ENCODE data around the gene CRIM1. TPM values are rescaled to one million over a fixed set of nuclear protein-coding genes. Genes with fewer than 3 reads are reported as not detected.
"Not testable (repeated sequence)": the region's sequence is repeated elsewhere in the genome, so short reads cannot be mapped to it uniquely, and the experiment has no call there.

Gene CRIM1
- total RNA-seq, 1 donor from 2014 or later: 0.58 TPM

DNA sequence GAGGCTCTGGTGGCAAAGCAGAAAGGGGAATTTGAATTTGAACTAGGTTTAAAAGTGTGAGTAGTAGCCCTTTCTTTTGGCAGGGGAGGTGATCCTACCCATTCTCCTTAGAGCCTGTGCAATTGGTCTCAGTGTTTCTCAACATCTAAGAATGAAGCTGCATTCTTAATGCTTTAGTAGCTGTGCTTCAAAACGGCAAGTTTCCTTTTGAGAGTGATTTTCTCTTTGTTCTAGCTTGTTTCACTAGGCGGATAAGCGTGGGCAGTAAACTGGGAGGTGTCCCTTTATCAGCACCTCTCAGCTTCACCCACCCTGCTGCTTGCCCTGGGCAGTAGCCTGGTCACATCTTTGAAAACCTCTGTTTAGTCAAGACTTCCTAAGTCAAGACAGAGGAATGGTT lies 6.7 kb downstream of the CRIM1 start:
- intact Hi-C loops (cut with micrococcal nuclease): no loop called here
- TF ChIP-seq, protein P1, sequence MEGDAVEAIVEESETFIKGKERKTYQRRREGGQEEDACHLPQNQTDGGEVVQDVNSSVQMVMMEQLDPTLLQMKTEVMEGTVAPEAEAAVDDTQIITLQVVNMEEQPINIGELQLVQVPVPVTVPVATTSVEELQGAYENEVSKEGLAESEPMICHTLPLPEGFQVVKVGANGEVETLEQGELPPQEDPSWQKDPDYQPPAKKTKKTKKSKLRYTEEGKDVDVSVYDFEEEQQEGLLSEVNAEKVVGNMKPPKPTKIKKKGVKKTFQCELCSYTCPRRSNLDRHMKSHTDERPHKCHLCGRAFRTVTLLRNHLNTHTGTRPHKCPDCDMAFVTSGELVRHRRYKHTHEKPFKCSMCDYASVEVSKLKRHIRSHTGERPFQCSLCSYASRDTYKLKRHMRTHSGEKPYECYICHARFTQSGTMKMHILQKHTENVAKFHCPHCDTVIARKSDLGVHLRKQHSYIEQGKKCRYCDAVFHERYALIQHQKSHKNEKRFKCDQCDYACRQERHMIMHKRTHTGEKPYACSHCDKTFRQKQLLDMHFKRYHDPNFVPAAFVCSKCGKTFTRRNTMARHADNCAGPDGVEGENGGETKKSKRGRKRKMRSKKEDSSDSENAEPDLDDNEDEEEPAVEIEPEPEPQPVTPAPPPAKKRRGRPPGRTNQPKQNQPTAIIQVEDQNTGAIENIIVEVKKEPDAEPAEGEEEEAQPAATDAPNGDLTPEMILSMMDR (IDR thresholded peaks at IDR 0.05): no peak
- Mint-ChIP-seq H3K27me3 (peaks cover 33% of the 10 kb centered on the region), H3K4me1 (peaks cover 14% of the 10 kb centered on the region), H3K36me3 (ENCODE audit: low read depth) (no peaks in the 10 kb centered on the region), H3K9me3 (no peaks in the 10 kb centered on the region), H3K4me3 (no peak overlapping the region), H3K27ac (no peak overlapping the region)
- CTCF ChIA-PET: interaction anchor here (1.6 kb wide), 1 partner anchor 10 kb away, joined by 3 read pairs; no protein-coding TSS in a partner anchor
- ATAC-seq (ENCODE audit: low read depth): no peak
- POLR2A ChIA-PET: no interaction called here
- no peak for DNase-seq

DNA sequence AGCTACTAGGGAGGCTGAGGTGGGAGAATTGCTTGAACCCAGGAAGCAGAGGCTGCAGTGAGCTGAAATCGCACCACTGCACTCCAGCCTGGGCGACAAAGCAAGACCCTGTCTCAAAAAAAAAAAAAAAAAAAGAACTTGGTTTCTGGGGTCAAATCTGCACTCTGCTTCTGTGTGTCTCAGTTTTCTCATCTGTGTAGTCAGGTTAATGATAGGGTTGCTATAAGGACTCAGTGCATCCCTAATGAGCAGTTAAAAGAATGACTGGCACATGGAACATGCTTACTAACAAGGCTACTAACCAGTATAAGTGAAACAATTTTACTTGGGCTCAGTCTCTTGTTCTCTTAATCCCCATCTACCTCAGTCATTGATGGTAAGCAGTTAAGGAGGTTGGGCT lies 7.5 kb downstream of the CRIM1 start:
- POLR2A ChIA-PET: not testable (repeated sequence)
- CTCF ChIA-PET: interaction anchor here (1.6 kb wide), 1 partner anchor 10 kb away, joined by 3 read pairs; no protein-coding TSS in a partner anchor

DNA sequence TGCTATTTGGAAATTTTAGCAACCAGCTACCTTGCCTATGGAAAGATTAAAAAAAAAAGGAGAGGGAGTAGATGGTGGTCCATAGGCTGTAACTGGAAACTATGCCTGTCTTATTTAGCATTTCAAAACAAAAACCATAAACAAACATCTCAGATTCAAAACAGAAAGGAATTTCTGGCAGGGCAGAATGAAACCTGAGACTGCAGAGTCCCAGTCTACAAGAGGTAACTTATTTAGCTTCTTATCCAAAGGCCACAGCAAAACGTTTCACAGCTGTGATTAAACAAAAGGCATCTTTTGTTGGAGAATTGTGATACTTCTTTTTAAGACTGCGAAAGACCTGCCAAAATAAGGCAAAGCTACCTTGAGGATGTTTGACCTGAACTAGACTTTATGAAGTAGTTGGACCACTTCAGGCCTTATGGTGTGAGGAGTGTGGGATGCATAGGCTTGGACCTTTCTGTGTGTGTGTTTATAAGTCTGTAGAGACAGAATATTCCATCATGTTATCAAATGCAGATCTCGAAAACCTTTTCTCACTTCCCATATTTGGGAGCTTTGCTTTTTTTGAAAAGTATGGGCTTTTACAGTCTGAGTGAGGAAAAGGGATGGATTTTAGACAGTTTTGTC lies 11.0 kb downstream of the CRIM1 start:
- POLR2A ChIA-PET: no interaction called here
- Mint-ChIP-seq H3K36me3 (ENCODE audit: low read depth) (no peaks in the 10 kb centered on the region), H3K9me3 (no peaks in the 10 kb centered on the region), H3K4me1 (no peaks in the 10 kb centered on the region), H3K27me3 (peaks cover 4% of the 10 kb centered on the region), H3K4me3 (no peak overlapping the region), H3K27ac (no peak overlapping the region)
- CTCF ChIA-PET: no interaction called here
- TF ChIP-seq, protein P1 (IDR thresholded peaks at IDR 0.05): no peak
- ATAC-seq (ENCODE audit: low read depth) (no peak), DNase-seq (no peak)
- intact Hi-C loops (cut with micrococcal nuclease): no loop called here

More for the DNA sequence above, 7.5 kb downstream of the CRIM1 start:
- peaks cover 25% of the 10 kb centered on the region for H3K27me3 Mint-ChIP-seq
- DNase-seq; H3K4me3 Mint-ChIP-seq; ATAC-seq (ENCODE audit: low read depth); H3K36me3 Mint-ChIP-seq (ENCODE audit: low read depth); H3K4me1 Mint-ChIP-seq; intact Hi-C loops (cut with micrococcal nuclease); H3K9me3 Mint-ChIP-seq; H3K27ac Mint-ChIP-seq: not testable (repeated sequence)

DNA sequence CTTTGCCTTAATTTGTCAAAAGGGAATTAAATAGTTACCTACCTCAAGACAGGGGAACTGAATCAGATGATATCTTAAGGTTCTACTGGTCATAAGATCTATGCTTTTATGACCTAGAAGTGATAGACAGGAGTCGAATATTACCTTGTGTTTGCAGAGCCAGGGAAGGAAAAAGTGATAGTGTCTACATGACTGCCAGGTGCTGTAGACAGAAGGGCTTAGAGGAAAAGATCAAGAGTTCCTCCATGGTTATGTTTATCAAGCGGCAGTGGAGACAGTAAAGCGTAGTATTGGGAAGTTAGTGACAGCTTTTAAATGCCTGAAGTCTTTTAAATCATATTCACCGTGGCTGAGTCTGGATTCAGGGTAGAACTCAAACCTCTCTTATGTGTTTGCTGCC lies 11.9 kb downstream of the CRIM1 start:
- DNase-seq (no peak), ATAC-seq (ENCODE audit: low read depth) (no peak)
- no peaks in the 10 kb centered on the region for H3K36me3 Mint-ChIP-seq (ENCODE audit: low read depth)
- H3K4me1 Mint-ChIP-seq: no peaks in the 10 kb centered on the region
- H3K4me3 Mint-ChIP-seq: no peak overlapping the region
- intact Hi-C loops (cut with micrococcal nuclease): no loop called here
- ChIA-PET CTCF (no interaction called here), POLR2A (no interaction called here)
- TF ChIP-seq, protein P1 (IDR thresholded peaks at IDR 0.05): no peak
- H3K27ac Mint-ChIP-seq: no peak overlapping the region
- H3K9me3 Mint-ChIP-seq: no peaks in the 10 kb centered on the region
- peaks cover 4% of the 10 kb centered on the region for H3K27me3 Mint-ChIP-seq

DNA sequence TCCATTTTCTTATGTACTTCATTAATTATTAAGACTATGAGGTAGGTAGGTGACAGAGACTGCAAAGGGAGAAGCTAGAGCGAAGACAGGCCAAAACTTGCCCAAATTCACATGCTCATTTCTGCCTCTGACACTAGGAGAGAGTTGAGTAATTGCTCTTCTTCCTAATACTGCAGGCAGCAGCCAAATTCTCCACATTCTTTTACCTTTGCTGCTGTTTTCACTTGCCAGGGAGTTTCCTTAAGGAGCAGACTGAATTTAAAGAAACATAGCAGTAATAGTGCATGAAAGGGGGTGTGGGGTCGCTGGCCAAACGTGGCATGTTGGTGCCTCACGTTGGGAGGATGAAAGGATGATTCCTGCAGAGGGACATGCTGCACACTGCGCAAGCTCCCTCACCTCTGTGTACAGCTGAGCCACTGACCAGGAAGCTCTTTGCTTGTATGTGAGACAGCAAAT lies 12.3 kb downstream of the CRIM1 start:
- H3K36me3 Mint-ChIP-seq (ENCODE audit: low read depth): no peaks in the 10 kb centered on the region
- DNase-seq (no peak), ATAC-seq (ENCODE audit: low read depth) (no peak)
- H3K27me3 Mint-ChIP-seq: peaks cover 4% of the 10 kb centered on the region
- no peak overlapping the region for H3K4me3 Mint-ChIP-seq
- H3K9me3 Mint-ChIP-seq: no peaks in the 10 kb centered on the region
- no peak overlapping the region for H3K27ac Mint-ChIP-seq
- ChIA-PET CTCF (no interaction called here), POLR2A (no interaction called here)
- TF ChIP-seq, protein P1 (IDR thresholded peaks at IDR 0.05): no peak
- no peaks in the 10 kb centered on the region for H3K4me1 Mint-ChIP-seq
- intact Hi-C loops (cut with micrococcal nuclease): no loop called here

DNA sequence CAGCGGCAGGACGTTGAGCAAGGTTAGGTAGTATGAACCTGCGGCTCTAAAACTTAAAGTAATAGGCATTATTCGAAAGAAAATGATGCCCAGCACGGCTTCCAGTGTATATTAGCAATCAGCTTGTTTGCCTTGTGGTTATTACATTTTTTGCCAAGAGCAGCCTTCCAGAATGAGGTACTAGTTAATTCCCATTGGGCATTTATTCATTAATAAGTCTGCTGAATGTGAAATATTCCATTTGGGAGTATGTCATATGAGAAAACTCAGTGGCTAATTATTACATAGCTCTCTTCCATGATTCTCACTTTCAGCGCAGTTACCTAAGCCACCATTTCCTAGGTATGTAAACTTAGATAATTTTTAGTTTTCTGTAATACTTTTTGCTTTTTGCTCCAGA lies 12.9 kb downstream of the CRIM1 start:
- Mint-ChIP-seq H3K36me3 (ENCODE audit: low read depth) (no peaks in the 10 kb centered on the region), H3K4me3 (no peak overlapping the region), H3K4me1 (no peaks in the 10 kb centered on the region), H3K9me3 (no peaks in the 10 kb centered on the region), H3K27ac (no peak overlapping the region), H3K27me3 (peaks cover 3% of the 10 kb centered on the region)
- DNase-seq (no peak), ATAC-seq (ENCODE audit: low read depth) (no peak)
- TF ChIP-seq, protein P1 (IDR thresholded peaks at IDR 0.05): no peak
- intact Hi-C loops (cut with micrococcal nuclease): no loop called here
- ChIA-PET CTCF (no interaction called here), POLR2A (no interaction called here)
